K562 (cell line): Measurements from ENCODE around the gene HHEX. TPM values are rescaled to one million over a fixed set of nuclear protein-coding genes. Genes with fewer than 3 reads are reported as not detected.

Experiments used
- ATAC-seq: fragments of 200-7000 bp; cut with Tn5 transposase; 3 replicates; pipeline ENCODE4 v1.9.1; 2020; ENCODE audit warnings: moderate library complexity
- BruUV-seq: library from RNA; stranded (reverse); fragments of 400-500 nt; replicated peaks from 2 replicates; lab custom pipeline; 2021; lab: Mats Ljungman, UMichigan
- CTCF ChIA-PET: fragments of 300-600 bp; formaldehyde crosslinking; extraction: SDS; loops from one replicate; lab custom pipeline; 2021; ENCODE audit warnings: low intra/inter-chr PET ratio; lab: Yijun Ruan, JAX
- POLR2A ChIA-PET: fragments of 300-600, 350-650 bp; sonication (Branson Sonifier 250); formaldehyde crosslinking; extraction: SDS; loops from one replicate; lab custom pipeline; 2021; ENCODE audit warnings: antibody characterized with exemption, inconsistent platforms; lab: Yijun Ruan, JAX
- DNase-seq, 4 experiments: peaks; one replicate each; pipeline versions ENCODE4 v3.0.0 to v3.0.0-alpha.2; 2011 to 2018; ENCODE audit warnings: low spot score in 3 of 4, mixed read lengths in 3 of 4; ENCODE audit errors: extremely low read depth in 1 of 4
- FAIRE-seq: peaks from 2 replicates; lab custom pipeline; 2011; peaks lifted over from hg19 to GRCh38; lab: Jason Lieb, UNC
- H2AFZ ChIP-seq: 2 replicates; pipeline ENCODE4 v1.6.0; 2011; ENCODE audit warnings: low read depth, low read length, control low read depth, inconsistent platforms
- H3K27ac ChIP-seq: fragments of 200-600 bp; 3 replicates; pipeline ENCODE4 v1.8.0; 2011; ENCODE audit warnings: low read depth, mild to moderate bottlenecking, control low read depth, inconsistent platforms, low read length, moderate library complexity, mixed read lengths; ENCODE audit errors: extremely low read depth
- H3K27me3 ChIP-seq, 2 experiments: fragments of 300-600 bp in 1 of 2; 2 replicates in 1 of 2; 3 replicates in 1 of 2; pipeline versions ENCODE4 v1.6.0 to v1.8.0; 2011; ENCODE audit warnings: inconsistent platforms in 2 of 2, low read length in 2 of 2, mild to moderate bottlenecking in 1 of 2, mixed read lengths in 1 of 2, moderate library complexity in 1 of 2; ENCODE audit not compliant: control insufficient read depth in 2 of 2, insufficient read depth in 2 of 2
- H3K36me3 ChIP-seq: fragments of 300-600 bp; 3 replicates; pipeline ENCODE4 v1.8.0; 2011; ENCODE audit warnings: mild to moderate bottlenecking, low read length, inconsistent platforms; ENCODE audit not compliant: control insufficient read depth, insufficient read depth
- H3K4me1 ChIP-seq, 2 experiments: fragments of 200-600 bp in 1 of 2; replicated peaks in 1 of 2; 2 replicates in 1 of 2; 3 replicates in 1 of 2; pipeline versions ENCODE4 v1.5.1 to v1.8.0; 2011; ENCODE audit warnings: inconsistent platforms in 2 of 2, low read length in 2 of 2, mild to moderate bottlenecking in 1 of 2, mixed read lengths in 1 of 2, moderate library complexity in 1 of 2; ENCODE audit not compliant: control insufficient read depth in 2 of 2, insufficient read depth in 2 of 2
- H3K4me2 ChIP-seq: 2 replicates; pipeline ENCODE4 v1.6.1; 2011; ENCODE audit warnings: low read length, control low read depth, inconsistent platforms, mixed read lengths; ENCODE audit not compliant: insufficient read depth
- H3K4me3 ChIP-seq: fragments of 200-600 bp; sonication (generic), shearing (Covaris generic); 2 replicates; pipeline ENCODE4 v1.5.1; 2016; ENCODE audit warnings: control low read depth, inconsistent platforms
- H3K79me2 ChIP-seq: fragments of 200-600 bp; 3 replicates; pipeline ENCODE4 v1.8.0; 2011; ENCODE audit warnings: low read length, inconsistent platforms; ENCODE audit not compliant: control insufficient read depth, insufficient read depth
- H3K9ac ChIP-seq, 2 experiments: 2 replicates each; pipeline versions ENCODE4 v1.6.0 to v1.6.1; 2011; ENCODE audit warnings: low read depth in 2 of 2, low read length in 2 of 2, control low read depth in 1 of 2, inconsistent platforms in 1 of 2, mild to moderate bottlenecking in 1 of 2, mixed read lengths in 1 of 2; ENCODE audit not compliant: insufficient read depth in 1 of 2
- H3K9me1 ChIP-seq: one replicate; pipeline ENCODE4 v1.6.0; 2011; ENCODE audit warnings: inconsistent platforms, mild to moderate bottlenecking, low read length, moderate library complexity; ENCODE audit not compliant: control insufficient read depth, insufficient read depth
- H3K9me3 ChIP-seq: replicated peaks from 2 replicates; pipeline ENCODE4 v1.5.1; 2011; ENCODE audit warnings: low read depth, low read length, inconsistent platforms; ENCODE audit not compliant: control insufficient read depth, insufficient read depth
- H4K20me1 ChIP-seq: replicated peaks from 2 replicates; pipeline ENCODE4 v1.6.1; 2011; ENCODE audit warnings: low read length, inconsistent platforms, mixed read lengths; ENCODE audit not compliant: control insufficient read depth, insufficient read depth
- ARID3A ChIP-seq: IDR thresholded peaks from 2 replicates; pipeline ENCODE4 v1.6.1; 2012; ENCODE audit warnings: low read depth, low read length, improper control_type of control experiment, borderline replicate concordance
- BHLHE40 ChIP-seq: IDR thresholded peaks from 2 replicates; pipeline ENCODE4 v1.6.1; 2011; ENCODE audit warnings: low read length, improper control_type of control experiment
- GTF2B ChIP-seq: IDR thresholded peaks from 2 replicates; pipeline ENCODE4 v1.6.1; 2011; ENCODE audit not compliant: insufficient read length; ENCODE audit errors: extremely low read depth
- KDM5B ChIP-seq: fragments of 200-600 bp; sonication (generic); IDR thresholded peaks from 2 replicates; pipeline ENCODE4 v1.6.1; 2012; ENCODE audit warnings: low read depth, mild to moderate bottlenecking, moderate library complexity, low read length, control low read depth, inconsistent platforms; ENCODE audit not compliant: insufficient replicate concordance
- NFE2 ChIP-seq: IDR thresholded peaks from 2 replicates; pipeline ENCODE4 v1.6.1; 2014; ENCODE audit warnings: antibody characterized with exemption, low read depth
- PHB ChIP-seq: fragments of 250-450 bp; sonication (Bioruptor Pico); IDR thresholded peaks from 2 replicates; pipeline ENCODE4 v1.5.0; 2021
- SNRNP70 ChIP-seq: fragments of 200-400 bp; formaldehyde crosslinking; optimal IDR thresholded peaks from 2 replicates; pipeline ENCODE3; 2017; ENCODE audit warnings: low read depth, low read length
- TEAD4 ChIP-seq, 2 experiments: sonication (generic) in 1 of 2; formaldehyde crosslinking in 1 of 2; IDR thresholded peaks; 2 replicates each; pipeline versions ENCODE4 v1.6.1 to v1.8.0; 2012 to 2022; ENCODE audit warnings: borderline replicate concordance in 1 of 2, inconsistent platforms in 1 of 2, low read length in 1 of 2, mild to moderate bottlenecking in 1 of 2, missing genetic modification reagents in 1 of 2
- ZBED1 ChIP-seq: IDR thresholded peaks from 2 replicates; pipeline ENCODE4 v1.6.1; 2014
- ZNF282 ChIP-seq: sonication (generic); formaldehyde crosslinking; IDR thresholded peaks from 2 replicates; pipeline ENCODE4 v1.8.1; 2023; ENCODE audit warnings: missing genetic modification reagents
- WGBS: fragments of 100-300 bp; shearing (Covaris generic); methylation state at CpG from one replicate; pipeline ENCODE4 v1.1.6; 2016; ENCODE audit warnings: low coverage, mixed read lengths; ENCODE audit not compliant: insufficient coverage; ENCODE audit errors: missing lambda C conversion rate; 5-methylcytosine and 5-hydroxymethylcytosine counted together
- in situ Hi-C: fragments of 300-500 bp; cut with MboI; formaldehyde crosslinking; loops from 4 replicates; pipeline ENCODE4 v1.15.0; 2018; ENCODE audit warnings: inconsistent platforms, mixed read lengths
- intact Hi-C: fragments of 100-400 bp; cut with micrococcal nuclease; formaldehyde crosslinking; loops from 2 replicates; pipeline ENCODE4 v1.14.2; 2022
- polyA plus RNA-seq, 8 experiments: library from polyadenylated mRNA; depleted of rRNA in 4 of 8; stranded (reverse) in 5 of 8; unstranded in 3 of 8; fragments of >200 nt; fragmentation: Nextera tagmentation in 2 of 8; fragmentation: Illumina TruSeq in 1 of 8; extraction: Ambion mirVana in 2 of 8; extraction: Trizol in 1 of 8; gene quantifications; 2 replicates each; pipeline versions ENCODE4 v1.2.1 to v1.2.3, GENCODE V29; 2011 to 2014; ENCODE audit warnings: inconsistent platforms in 1 of 8, missing spikeins in 1 of 8
- total RNA-seq, 7 experiments: library from RNA; depleted of rRNA in 6 of 7; stranded (reverse); fragments of >200 nt in 6 of 7; fragmentation: Illumina TruSeq in 2 of 7; extraction: Trizol in 2 of 7; gene quantifications; 2 replicates each; pipeline versions ENCODE4 v1.2.1 to v1.2.3, GENCODE V29; 2011 to 2021; ENCODE audit warnings: low replicate concordance in 1 of 7
- TF ChIP-seq, protein P1 (sequence below), 2 experiments: IDR thresholded peaks; 2 replicates each; pipeline ENCODE4 v1.6.1; 2012; ENCODE audit warnings: improper control_type of control experiment in 2 of 2, low read depth in 2 of 2, low read length in 2 of 2, borderline replicate concordance in 1 of 2
- TF ChIP-seq, protein P2 (sequence below): fragments of 250-450 bp; sonication (Bioruptor Pico); IDR thresholded peaks from 2 replicates; pipeline ENCODE4 v1.5.0; 2020; ENCODE audit warnings: mild to moderate bottlenecking

The HHEX gene
- total and polyA plus RNA-seq, 9 of the 15 experiments (the other 6 are each of a cell fraction or from before 2014, with no cell fraction given), result 37.2 to 133 (median 80.2) TPM

- TF ChIP-seq, protein P1, sequence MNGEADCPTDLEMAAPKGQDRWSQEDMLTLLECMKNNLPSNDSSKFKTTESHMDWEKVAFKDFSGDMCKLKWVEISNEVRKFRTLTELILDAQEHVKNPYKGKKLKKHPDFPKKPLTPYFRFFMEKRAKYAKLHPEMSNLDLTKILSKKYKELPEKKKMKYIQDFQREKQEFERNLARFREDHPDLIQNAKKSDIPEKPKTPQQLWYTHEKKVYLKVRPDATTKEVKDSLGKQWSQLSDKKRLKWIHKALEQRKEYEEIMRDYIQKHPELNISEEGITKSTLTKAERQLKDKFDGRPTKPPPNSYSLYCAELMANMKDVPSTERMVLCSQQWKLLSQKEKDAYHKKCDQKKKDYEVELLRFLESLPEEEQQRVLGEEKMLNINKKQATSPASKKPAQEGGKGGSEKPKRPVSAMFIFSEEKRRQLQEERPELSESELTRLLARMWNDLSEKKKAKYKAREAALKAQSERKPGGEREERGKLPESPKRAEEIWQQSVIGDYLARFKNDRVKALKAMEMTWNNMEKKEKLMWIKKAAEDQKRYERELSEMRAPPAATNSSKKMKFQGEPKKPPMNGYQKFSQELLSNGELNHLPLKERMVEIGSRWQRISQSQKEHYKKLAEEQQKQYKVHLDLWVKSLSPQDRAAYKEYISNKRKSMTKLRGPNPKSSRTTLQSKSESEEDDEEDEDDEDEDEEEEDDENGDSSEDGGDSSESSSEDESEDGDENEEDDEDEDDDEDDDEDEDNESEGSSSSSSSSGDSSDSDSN (IDR thresholded peaks at IDR 0.05; ENCODE audit: borderline replicate concordance in 1 of 2, low read depth in 2 of 2, low read length in 2 of 2), result 0 out of 4 replicates have a peak, but pooled peaks of 1 of the 2 experiments have one; percentile 52
- no peak for TF ChIP-seq ZNF282 (CRISPR knock-in tag)
Measured at GRCh38 chr10:92690915-92691590, 1.3 kb downstream of the HHEX start (continued).

DNA sequence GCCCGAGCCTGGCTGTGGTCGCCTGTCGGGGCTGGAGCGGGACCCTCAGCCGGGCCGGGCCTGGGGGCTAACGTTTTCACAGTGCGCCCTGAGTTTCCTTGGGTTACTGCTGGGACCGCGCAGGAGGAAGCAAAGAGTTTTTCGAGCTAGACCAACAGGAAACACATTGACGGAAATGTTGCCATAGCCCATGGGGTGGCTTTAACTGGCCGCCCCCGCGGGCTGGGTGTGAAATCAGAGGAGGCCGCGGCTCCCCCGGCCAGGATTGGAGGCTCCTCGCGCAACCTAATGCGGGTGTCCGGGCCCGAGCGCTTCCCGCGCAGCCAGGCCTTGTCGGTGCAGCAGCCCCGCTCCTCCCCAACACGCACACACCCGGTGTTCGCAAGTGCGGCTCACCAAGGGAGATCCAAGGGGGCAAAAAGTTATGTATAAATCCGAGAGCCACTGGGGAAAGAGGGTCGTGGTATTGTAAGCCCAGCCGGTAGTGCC is 1.9 kb downstream of the HHEX start:
- H3K4me1 ChIP-seq, result peaks cover 15 to 45% of the 10 kb centered on the region in 2 experiments; a peak in 4 of 5 replicates
- peak overlapping the region; percentile 96 for H3K4me2 ChIP-seq
- FAIRE-seq, result no peak
- peak; percentile 1; the same call in 1 of the 3 replicates for ATAC-seq
- 0% methylated on average over 33 of the region's 35 CpGs for WGBS
- H3K9me3 ChIP-seq, result peaks cover 4% of the 10 kb centered on the region; the same call in 1 of the 2 replicates
- intact Hi-C loops, result no loop called here
- peak in 3 of 4 experiments; percentile 22 to 45 (median 24) for DNase-seq
- no TSS peak for BruUV-seq
- peak overlapping the region; percentile 84 to 98 for H3K9ac ChIP-seq
- in situ Hi-C loops, result loop anchor here (5.0 kb wide), 1 partner anchor 141 kb away; no protein-coding TSS in a partner anchor
- H3K27me3 ChIP-seq, result no peaks in the 10 kb centered on the region
- peaks cover 55% of the 10 kb centered on the region for H3K36me3 ChIP-seq
- peak overlapping the region; percentile 91 for H3K27ac ChIP-seq
- peaks cover 88% of the 10 kb centered on the region for H3K79me2 ChIP-seq
- H3K4me3 ChIP-seq, result peak overlapping the region; percentile 93
- no peaks in the 10 kb centered on the region for H3K9me1 ChIP-seq
- ChIA-PET POLR2A (interaction anchor here (0.7 to 1.6 kb wide), 5 partner anchors 15 to 156 kb away, joined by 3 to 5 read pairs (median 3); partner anchors contain the start of gene EXOC6), CTCF (no interaction called here)
- no peak overlapping the region for H2AFZ ChIP-seq
- 0 out of 2 replicates have a peak, but pooled peaks cover 4% of the 10 kb centered on the region for H4K20me1 ChIP-seq
- no peak for TF ChIP-seq BHLHE40
- TF ChIP-seq SNRNP70, result no peak
- no peak for TF ChIP-seq ZBED1
- TF ChIP-seq NFE2, result no peak
- TF ChIP-seq PHB (CRISPR knock-in tag), result no peak
- TF ChIP-seq TEAD4 (IDR thresholded peaks at IDR 0.05; ENCODE audit: low read length), result no peak
- TF ChIP-seq TEAD4 (CRISPR knock-in tag; IDR thresholded peaks at IDR 0.05; ENCODE audit: borderline replicate concordance), result no peak
- TF ChIP-seq KDM5B, result peak; percentile 9
- no peak for TF ChIP-seq GTF2B
- TF ChIP-seq ARID3A, result no peak
- TF ChIP-seq, protein P2, sequence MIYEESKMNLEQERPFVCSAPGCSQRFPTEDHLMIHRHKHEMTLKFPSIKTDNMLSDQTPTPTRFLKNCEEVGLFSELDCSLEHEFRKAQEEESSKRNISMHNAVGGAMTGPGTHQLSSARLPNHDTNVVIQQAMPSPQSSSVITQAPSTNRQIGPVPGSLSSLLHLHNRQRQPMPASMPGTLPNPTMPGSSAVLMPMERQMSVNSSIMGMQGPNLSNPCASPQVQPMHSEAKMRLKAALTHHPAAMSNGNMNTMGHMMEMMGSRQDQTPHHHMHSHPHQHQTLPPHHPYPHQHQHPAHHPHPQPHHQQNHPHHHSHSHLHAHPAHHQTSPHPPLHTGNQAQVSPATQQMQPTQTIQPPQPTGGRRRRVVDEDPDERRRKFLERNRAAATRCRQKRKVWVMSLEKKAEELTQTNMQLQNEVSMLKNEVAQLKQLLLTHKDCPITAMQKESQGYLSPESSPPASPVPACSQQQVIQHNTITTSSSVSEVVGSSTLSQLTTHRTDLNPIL, result no peak
